Ishikawa (cell line): ENCODE results near the gene KLRG1.

Experiments used
- CEBPB ChIP-seq: IDR thresholded peaks from 2 replicates; pipeline ENCODE4 v1.6.1; 2012
- CREB1 ChIP-seq: IDR thresholded peaks from 2 replicates; pipeline ENCODE4 v1.6.1; 2012; ENCODE audit warnings: low read depth
- EP300 ChIP-seq: IDR thresholded peaks from 2 replicates; pipeline ENCODE4 v1.6.1; 2012; ENCODE audit warnings: borderline replicate concordance
- FOXM1 ChIP-seq: IDR thresholded peaks from 2 replicates; pipeline ENCODE4 v1.6.1; 2012; ENCODE audit warnings: low read depth, borderline replicate concordance
- MAX ChIP-seq: IDR thresholded peaks from 2 replicates; pipeline ENCODE4 v1.6.1; 2012
- NFIC ChIP-seq: IDR thresholded peaks from 2 replicates; pipeline ENCODE4 v1.6.1; 2012
- REST ChIP-seq: IDR thresholded peaks from 2 replicates; pipeline ENCODE4 v1.6.1; 2012; ENCODE audit warnings: low read depth, mild to moderate bottlenecking
- USF1 ChIP-seq: IDR thresholded peaks from 2 replicates; pipeline ENCODE4 v1.6.1; 2012
- YY1 ChIP-seq: IDR thresholded peaks from 2 replicates; pipeline ENCODE4 v1.6.1; 2012; ENCODE audit warnings: low read depth

GRCh38 chr12:8949342-8950220 is 39.8 kb upstream of the KLRG1 start, which contains the start of gene M6PR:
- TF ChIP-seq CEBPB: peak; percentile 34; the same call in 1 of the 2 replicates
- TF ChIP-seq MAX: peak; percentile 93
- TF ChIP-seq EP300: peak; percentile 38; the same call in 1 of the 2 replicates
- TF ChIP-seq USF1: peak; percentile 94
- peak; percentile 83 for TF ChIP-seq CREB1
- 0 out of 2 replicates have a peak, but pooled peaks have one; percentile 18 for TF ChIP-seq REST
- peak; percentile 44; the same call in 1 of the 2 replicates for TF ChIP-seq YY1
- TF ChIP-seq FOXM1: no peak
- TF ChIP-seq NFIC: peak; percentile 51
